Pancreas (tissue), 10 donors: ENCODE results near the gene LRRC4. TPM values are rescaled to one million over a fixed set of nuclear protein-coding genes. Genes with fewer than 3 reads are reported as not detected.

Experiments
- ATAC-seq, 4 donors: fragments of 200-7000 bp; cut with Tn5 transposase; one replicate each; pipeline versions ENCODE4 v1.8.0 to v1.9.1; 2020; ENCODE audit warnings: mild to moderate bottlenecking in 4 of 4, moderate library complexity in 4 of 4
- DNase-seq, 6 donors: peaks; one replicate each; pipeline ENCODE4 v3.0.0-alpha.2; 2020
- FAIRE-seq: peaks from 2 replicates; lab custom pipeline; 2012; peaks lifted over from hg19 to GRCh38; lab: Jason Lieb, UNC
- H3K27ac ChIP-seq, 4 donors: fragments of 200-600 bp; sonication (generic); 1 replicate in 3 of 4; 2 replicates in 1 of 4; pipeline versions ENCODE4 v1.5.0 to v1.8.0; 2020
- H3K27me3 ChIP-seq, 4 donors: fragments of 200-600 bp; one replicate each; pipeline ENCODE4 v1.8.0; 2021
- H3K36me3 ChIP-seq, 3 donors: fragments of 200-600 bp; sonication (generic) in 1 of 3; one replicate each; pipeline versions ENCODE4 v1.5.0 to v1.8.0; 2020 to 2021
- H3K4me1 ChIP-seq, 3 donors: fragments of 200-600 bp; one replicate each; pipeline ENCODE4 v1.8.0; 2021
- H3K4me3 ChIP-seq, 4 donors: fragments of 200-600 bp; sonication (generic) in 2 of 4; one replicate each; pipeline versions ENCODE4 v1.5.0 to v1.8.0; 2020 to 2021
- H3K9me3 ChIP-seq, 4 donors: fragments of 200-600 bp; one replicate each; pipeline ENCODE4 v1.8.0; 2021
- WGBS, 2 donors: extraction: QIAGEN DNeasy Blood & Tissue Kit; methylation state at CpG; one replicate each; pipeline ENCODE4 v1.1.7; 2013; 5-methylcytosine and 5-hydroxymethylcytosine counted together
- intact Hi-C, 3 donors: fragments of 100-400 bp; cut with DNase I; formaldehyde crosslinking; loops; one replicate each; pipeline versions ENCODE4 v1.11.1 to v1.14.2; 2022
- polyA plus RNA-seq, 2 donors: library from polyadenylated mRNA; stranded (reverse); fragments of 200-250 nt; gene quantifications; one replicate each; pipeline ENCODE4 v1.2.3, GENCODE V29; 2013
- total RNA-seq, 6 donors: library from RNA; stranded (reverse); fragmentation: NEBNext Ultra II Directional in 4 of 6; extraction: Animal tissue kit (Norgen Biotek cat#: 25700) in 4 of 6; gene quantifications; one replicate each; pipeline versions ENCODE4 v1.2.1 to v1.2.4, GENCODE V29; 2021 to 2023
- TF ChIP-seq, protein P1 (sequence below), 4 donors: fragments of 200-600 bp; sonication (generic) in 3 of 4; IDR thresholded peaks; one replicate each; pipeline versions ENCODE4 v1.5.0 to v1.8.0; 2021; ENCODE audit warnings: antibody characterized with exemption in 4 of 4
- donor health status: healthy with polysubstance abuse.
- donor health status: DM: no; HTN: no; CAD: no; lungs with moderate emphysema.
- donor health status: DM: no; HTN: no; CAD: no.
- donor health status: control.
- donor health status: control.
- donor health status: Bipolar disorder and iron deficiency.
- donor health status: DM: yes; HTN: yes; CAD: no.
- donor health status: DM: no; HTN: no; CAD: no.
- donor health status: DM: no; HTN: no; CAD: no.
- donor health status: DM: yes; HTN: yes; CAD: no.

LRRC4 gene
- total and polyA plus RNA-seq, 8 donors = 0.42 to 2.4 (median 0.84) TPM

DNA sequence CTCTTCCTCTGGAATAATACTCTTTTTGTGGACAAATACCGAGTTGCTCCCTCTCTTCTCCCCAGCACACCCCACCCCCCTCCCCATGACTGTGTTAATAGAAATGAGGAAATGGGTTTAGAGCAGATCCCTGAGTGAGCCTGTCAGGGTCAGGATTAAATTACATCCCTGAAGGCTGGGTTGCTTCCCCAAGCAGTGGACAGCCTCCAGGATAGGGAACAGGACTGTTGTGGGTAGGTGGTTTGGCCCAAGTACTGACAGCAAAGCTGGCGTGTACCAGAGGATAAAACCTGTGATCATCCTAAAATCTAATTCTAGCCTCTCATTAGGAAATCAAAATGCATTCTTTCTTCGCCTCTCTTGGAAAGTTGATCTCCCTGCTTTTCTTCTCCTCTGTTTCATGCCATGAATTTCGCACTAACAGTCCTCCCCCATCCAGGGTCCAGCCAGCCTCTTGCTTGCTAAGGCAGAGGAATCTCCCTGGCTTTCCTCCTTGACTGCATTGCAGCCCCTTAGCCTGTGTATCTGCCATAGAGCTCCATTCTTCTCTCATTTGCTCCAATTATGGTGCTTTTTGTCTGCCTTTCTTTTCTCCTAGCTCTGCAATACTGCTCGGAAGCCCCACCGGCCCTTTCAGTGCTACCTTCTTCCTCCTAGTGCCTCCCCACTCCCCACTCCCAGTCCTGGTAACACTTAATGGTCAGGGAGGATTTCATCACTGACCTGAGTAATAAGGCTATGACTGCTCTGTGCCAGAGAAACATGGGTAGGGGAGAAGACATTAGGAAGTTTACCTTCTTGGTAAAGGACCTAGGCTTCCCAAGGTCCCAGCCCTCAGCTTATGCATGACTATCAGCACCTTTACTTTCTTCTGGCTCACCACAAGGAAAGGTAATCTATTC lies 8.4 kb downstream of the LRRC4 start:
- Histone ChIP-seq H3K27ac (no peak overlapping the region), H3K4me3 (no peak overlapping the region), H3K27me3 (no peaks in the 10 kb centered on the region), H3K9me3 (no peaks in the 10 kb centered on the region), H3K36me3 (no peaks in the 10 kb centered on the region), H3K4me1 (peaks cover 2 to 5% (median 3%) of the 10 kb centered on the region in 3 donors)
- intact Hi-C loops = no loop called here
- DNase-seq (no peak), ATAC-seq (peak in 2 of 4 donors; percentile 28 to 41), FAIRE-seq (no peak)
- 86 to 87% methylated on average over 6 of the region's 6 CpGs for WGBS, 2 donors
- TF ChIP-seq, protein P1, sequence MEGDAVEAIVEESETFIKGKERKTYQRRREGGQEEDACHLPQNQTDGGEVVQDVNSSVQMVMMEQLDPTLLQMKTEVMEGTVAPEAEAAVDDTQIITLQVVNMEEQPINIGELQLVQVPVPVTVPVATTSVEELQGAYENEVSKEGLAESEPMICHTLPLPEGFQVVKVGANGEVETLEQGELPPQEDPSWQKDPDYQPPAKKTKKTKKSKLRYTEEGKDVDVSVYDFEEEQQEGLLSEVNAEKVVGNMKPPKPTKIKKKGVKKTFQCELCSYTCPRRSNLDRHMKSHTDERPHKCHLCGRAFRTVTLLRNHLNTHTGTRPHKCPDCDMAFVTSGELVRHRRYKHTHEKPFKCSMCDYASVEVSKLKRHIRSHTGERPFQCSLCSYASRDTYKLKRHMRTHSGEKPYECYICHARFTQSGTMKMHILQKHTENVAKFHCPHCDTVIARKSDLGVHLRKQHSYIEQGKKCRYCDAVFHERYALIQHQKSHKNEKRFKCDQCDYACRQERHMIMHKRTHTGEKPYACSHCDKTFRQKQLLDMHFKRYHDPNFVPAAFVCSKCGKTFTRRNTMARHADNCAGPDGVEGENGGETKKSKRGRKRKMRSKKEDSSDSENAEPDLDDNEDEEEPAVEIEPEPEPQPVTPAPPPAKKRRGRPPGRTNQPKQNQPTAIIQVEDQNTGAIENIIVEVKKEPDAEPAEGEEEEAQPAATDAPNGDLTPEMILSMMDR (IDR thresholded peaks at IDR 0.05) = no peak

DNA sequence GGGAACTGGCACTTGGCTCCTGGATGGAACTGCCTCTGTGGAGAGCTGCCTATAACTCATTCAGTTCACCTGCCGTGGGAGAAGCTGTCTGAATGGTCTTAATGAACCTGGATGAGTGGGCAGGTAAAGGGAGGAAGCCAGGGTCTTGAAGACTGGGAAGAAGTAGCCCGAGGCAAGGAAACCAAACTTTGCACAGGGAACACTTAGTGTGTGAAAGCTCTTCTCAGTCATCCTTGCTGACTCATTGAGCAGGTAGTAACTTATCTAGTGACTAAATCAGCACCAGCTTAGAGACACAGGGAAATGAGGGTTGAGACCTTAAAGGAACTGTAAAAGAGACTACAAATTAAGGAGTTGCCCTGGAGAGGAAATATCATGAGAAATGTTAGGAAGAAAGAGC lies 9.9 kb downstream of the LRRC4 start:
- WGBS, 2 donors = 94 to 95% methylated on average over 2 of the region's 2 CpGs
- ATAC-seq (no peak), DNase-seq (no peak), FAIRE-seq (no peak)
- H3K36me3 ChIP-seq = no peaks in the 10 kb centered on the region
- TF ChIP-seq, protein P1 (IDR thresholded peaks at IDR 0.05) = no peak
- no peak overlapping the region for H3K4me3 ChIP-seq
- H3K4me1 ChIP-seq = peaks cover 8 to 11% (median 9%) of the 10 kb centered on the region in 3 donors
- H3K27ac ChIP-seq = no peak overlapping the region
- no peaks in the 10 kb centered on the region for H3K27me3 ChIP-seq
- H3K9me3 ChIP-seq = no peaks in the 10 kb centered on the region
- intact Hi-C loops = no loop called here

DNA sequence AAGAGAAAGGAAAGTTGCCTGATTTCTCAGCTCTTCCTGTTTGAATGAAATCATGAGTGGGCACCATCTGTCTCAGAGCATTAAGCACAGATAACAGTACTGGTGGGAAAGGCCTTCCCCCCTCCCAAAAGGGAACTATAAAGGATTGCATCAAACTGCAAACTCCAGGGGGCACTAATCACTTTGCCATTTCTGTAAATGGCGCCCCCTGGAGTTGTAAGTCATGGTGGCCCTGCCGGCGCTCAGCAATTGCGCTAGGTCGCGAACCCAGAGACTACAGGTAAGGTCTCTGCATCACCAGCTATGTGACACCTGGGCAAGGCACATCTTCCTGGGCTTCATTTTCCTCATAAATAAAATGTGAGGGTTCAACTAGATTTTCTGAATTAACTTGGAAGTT lies 11.1 kb downstream of the LRRC4 start:
- TF ChIP-seq, protein P1 (IDR thresholded peaks at IDR 0.05) = no peak
- Histone ChIP-seq H3K27ac (no peak overlapping the region), H3K36me3 (no peaks in the 10 kb centered on the region), H3K9me3 (no peaks in the 10 kb centered on the region), H3K4me1 (peaks cover 8 to 11% (median 9%) of the 10 kb centered on the region in 3 donors), H3K4me3 (no peak overlapping the region), H3K27me3 (no peaks in the 10 kb centered on the region)
- 90 to 93% methylated on average over 6 of the region's 6 CpGs for WGBS, 2 donors
- DNase-seq = no peak
- no peak for FAIRE-seq
- intact Hi-C loops = no loop called here
- no peak for ATAC-seq

DNA sequence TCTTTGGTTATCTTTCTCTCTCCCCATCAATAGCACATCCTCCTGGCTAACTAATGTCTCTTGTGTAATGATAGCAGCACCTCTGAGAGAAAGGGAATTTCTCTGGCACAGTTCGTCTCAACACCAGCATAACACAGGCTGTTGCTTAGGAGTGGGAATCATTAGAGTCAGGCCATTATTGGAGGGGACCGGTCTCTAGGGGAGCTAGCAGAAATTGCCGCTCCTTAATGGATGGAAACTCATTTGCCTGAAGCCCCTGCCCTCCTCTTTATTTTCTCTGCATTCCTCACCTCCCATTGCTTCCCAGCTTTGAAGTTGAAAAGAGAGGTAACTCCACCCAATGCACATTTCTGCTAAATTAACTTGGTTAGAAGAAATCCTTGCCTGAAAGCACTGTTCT lies 11.9 kb downstream of the LRRC4 start:
- DNase-seq (no peak), FAIRE-seq (no peak), ATAC-seq (no peak)
- TF ChIP-seq, protein P1 (IDR thresholded peaks at IDR 0.05) = no peak
- Histone ChIP-seq H3K4me3 (no peak overlapping the region), H3K27ac (no peak overlapping the region), H3K36me3 (no peaks in the 10 kb centered on the region), H3K9me3 (no peaks in the 10 kb centered on the region), H3K27me3 (no peaks in the 10 kb centered on the region), H3K4me1 (peaks cover 8 to 11% (median 9%) of the 10 kb centered on the region in 3 donors)
- WGBS, 2 donors = 90 to 92% methylated on average over 3 of the region's 3 CpGs
- intact Hi-C loops = no loop called here
